ENCODE measurements around the gene SLC22A12. TPM values are rescaled to one million over a fixed set of nuclear protein-coding genes. Genes with fewer than 3 reads are reported as not detected.
A peak's percentile ranks its signal among the peaks of the same experiment; 100 is the strongest.

Gene SLC22A12
- total RNA-seq, 1 experiment from 2014 or later, result not detected

DNA sequence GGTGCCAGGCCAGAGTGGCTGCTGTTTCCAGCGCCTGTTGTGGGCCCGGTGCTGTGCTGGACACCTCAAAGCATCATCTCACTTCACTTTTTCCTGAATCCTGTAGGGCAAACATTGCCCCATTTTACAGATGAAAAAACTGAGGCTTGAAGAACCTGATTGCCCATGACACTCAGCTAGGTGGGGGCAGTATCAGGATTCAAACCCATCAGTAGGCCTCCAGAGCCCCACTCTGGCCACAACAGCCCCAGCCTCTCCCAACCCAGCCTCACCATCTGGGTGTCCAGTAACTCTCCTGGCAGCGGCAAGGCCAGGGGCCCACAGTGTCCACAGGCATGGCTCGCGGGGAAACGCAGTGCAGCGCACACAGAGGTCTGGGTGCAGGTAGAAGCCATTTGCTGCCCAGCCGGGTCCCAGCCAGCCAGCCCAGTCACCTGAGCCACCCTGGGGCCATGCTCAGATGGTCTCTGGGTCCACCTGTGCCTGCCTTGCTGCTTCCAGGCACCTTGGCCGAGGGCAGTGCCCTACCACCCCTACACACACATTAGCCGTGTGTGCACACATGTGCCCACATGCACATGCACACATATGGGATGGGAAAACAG, 11.5 kb downstream of the SLC22A12 start:
- Histone ChIP-seq H3K36me3 (replicated peaks; ENCODE audit: control insufficient read depth, insufficient read depth, low read length) (no peaks in the 10 kb centered on the region), H3K27me3 (ENCODE audit: control insufficient read depth, insufficient read depth, low read length) (no peaks in the 10 kb centered on the region), H3K4me3 (ENCODE audit: insufficient read depth, low read depth, low read length) (no peak overlapping the region)
- DNase-seq, result peak; percentile 48

DNA sequence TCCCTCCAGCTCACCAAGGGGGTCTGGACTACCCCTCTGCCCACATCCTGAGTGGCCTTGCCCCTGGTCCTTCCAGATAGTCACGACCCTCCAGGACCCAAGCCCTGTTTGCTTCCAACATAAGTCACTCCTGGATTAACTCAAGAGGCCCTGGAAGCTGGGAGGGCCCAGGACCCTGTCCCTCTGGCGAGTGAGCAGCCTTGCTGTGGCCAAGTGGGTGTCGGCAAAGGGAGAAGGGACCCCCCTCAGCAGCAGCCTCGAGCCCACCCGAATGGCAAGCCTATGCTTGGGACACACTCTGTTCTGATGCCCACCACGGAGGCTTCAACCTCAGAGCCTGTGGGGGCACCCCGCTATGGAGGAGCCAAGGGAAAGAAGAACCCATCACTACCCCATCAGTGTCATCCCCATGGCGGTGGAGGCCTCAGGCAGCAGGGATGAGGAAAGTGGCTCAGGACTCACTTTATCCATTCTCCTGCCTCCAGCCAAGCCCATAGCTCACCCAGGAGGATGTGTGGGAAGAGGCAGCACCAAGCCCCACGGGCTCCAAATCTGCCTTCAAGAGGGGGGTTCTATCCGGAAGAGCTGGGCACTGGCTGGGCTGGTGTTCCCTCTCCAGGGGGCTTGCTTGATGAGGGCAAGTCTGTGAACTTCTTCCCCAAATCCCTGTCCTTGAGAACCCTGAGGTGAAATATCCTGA, 12.5 kb downstream of the SLC22A12 start:
- Histone ChIP-seq H3K36me3 (replicated peaks; ENCODE audit: control insufficient read depth, insufficient read depth, low read length) (no peaks in the 10 kb centered on the region), H3K4me3 (ENCODE audit: insufficient read depth, low read depth, low read length) (no peak overlapping the region), H3K27me3 (ENCODE audit: control insufficient read depth, insufficient read depth, low read length) (no peaks in the 10 kb centered on the region)
- DNase-seq, result peak; percentile 40

DNA sequence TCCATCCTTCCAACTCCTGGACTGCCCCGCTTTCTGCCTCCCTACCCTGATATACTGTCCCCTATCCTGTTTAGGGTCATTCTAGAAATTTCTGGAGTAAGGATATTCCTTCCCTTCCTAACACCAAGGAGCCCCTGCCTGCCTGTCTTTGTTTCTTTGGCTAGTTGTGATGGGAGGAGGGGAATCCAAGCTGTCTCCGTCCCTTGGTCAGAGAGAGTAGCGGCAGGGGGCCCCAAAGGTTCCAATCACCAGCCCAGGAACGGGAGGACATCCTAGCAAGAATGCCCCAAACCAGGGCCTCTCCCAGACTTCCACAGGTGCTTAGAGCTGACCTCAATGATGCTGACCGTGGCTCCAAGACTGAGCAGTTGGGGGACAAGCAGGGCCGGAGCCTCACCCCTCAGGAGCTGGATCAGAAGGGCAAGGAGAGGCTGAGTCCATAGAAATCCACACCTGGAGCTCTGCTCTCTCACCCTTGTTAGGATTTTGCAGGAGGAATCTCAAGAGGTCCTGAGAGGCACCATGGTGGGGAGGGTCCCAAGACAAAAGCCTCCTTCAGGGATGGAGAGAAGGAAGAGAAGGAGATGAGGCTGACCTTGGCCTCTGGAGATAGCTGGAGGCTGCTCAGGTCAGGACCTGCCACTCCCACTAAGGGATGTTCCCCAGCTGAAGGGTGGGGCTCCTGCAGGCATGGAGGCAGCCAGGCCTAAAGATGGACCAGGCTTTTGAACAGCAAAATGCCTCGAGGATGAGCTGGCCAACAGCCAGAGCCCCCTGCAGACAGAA, 13.6 kb downstream of the SLC22A12 start:
- DNase-seq, result no peak
- no peak overlapping the region for H3K4me3 ChIP-seq (ENCODE audit: insufficient read depth, low read depth, low read length)
- H3K27me3 ChIP-seq (ENCODE audit: control insufficient read depth, insufficient read depth, low read length), result no peaks in the 10 kb centered on the region
- no peaks in the 10 kb centered on the region for H3K36me3 ChIP-seq (replicated peaks; ENCODE audit: control insufficient read depth, insufficient read depth, low read length)

DNA sequence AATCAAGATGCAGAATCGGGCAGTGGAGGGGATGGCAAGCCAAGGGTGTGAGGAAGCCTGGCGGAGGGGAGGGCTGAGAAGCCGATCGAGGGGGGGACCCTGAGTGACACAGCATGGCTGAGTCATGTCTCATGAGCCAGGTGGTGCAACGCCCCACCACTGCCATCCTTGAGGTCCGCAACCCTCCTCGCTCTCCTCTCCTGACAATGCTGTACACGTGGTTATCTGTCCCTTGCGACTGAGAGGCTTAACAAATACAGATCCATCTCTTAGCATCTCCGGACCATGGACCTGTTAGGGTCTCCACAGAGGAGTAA, 14.2 kb downstream of the SLC22A12 start:
- no peaks in the 10 kb centered on the region for H3K36me3 ChIP-seq (replicated peaks; ENCODE audit: control insufficient read depth, insufficient read depth, low read length)
- peak; percentile 74 for DNase-seq
- H3K4me3 ChIP-seq (ENCODE audit: insufficient read depth, low read depth, low read length), result no peak overlapping the region

DNA sequence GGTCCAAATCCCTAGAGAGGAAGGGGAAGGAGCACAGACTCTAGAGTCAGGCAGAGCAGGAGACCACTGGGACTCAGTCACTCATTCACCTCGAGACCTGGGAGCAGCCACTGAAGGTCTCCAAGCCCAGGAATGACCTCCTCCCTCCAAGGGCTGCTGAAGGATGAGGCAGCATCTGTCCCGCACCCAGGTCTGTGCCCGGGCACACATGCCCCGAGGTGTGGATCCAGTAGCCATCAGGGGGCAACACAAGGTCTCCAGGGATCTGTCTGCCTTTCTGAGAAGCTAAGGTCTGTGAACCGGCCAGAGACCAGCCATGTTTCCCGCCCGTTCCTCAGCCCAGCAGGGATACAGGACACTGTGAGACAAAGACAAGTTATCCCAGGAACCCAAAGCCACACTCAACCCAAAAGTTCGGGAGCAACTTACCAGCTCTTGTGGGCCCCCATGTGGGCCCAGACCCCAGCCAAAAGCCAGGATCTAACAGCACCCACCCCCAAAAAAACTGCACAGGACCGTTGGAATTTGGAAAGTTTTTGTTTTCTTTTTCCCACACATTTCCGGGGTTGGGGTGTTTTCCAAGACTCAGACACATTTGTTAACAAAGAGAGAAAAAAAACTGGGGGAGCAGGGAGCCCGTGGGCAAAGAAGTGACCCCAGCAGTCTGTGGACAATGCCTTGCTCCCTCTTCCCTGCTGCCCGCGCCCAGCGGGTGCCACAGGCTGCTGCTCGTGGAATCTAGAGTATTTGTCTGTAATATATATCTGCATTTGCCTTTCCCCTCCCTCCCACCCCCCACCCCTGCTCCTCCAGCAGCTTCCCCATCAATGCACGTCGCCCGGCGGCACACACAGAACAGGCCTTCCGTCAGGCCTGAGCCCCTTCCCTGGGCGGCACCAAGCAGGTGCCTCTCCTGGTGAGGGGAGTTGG, 14.9 kb downstream of the SLC22A12 start:
- Histone ChIP-seq H3K36me3 (replicated peaks; ENCODE audit: control insufficient read depth, insufficient read depth, low read length) (no peaks in the 10 kb centered on the region), H3K27me3 (ENCODE audit: control insufficient read depth, insufficient read depth, low read length) (no peaks in the 10 kb centered on the region), H3K4me3 (ENCODE audit: insufficient read depth, low read depth, low read length) (no peak overlapping the region)
- peak; percentile 72 for DNase-seq

More for the DNA sequence above, 14.2 kb downstream of the SLC22A12 start:
- H3K27me3 ChIP-seq (ENCODE audit: control insufficient read depth, insufficient read depth, low read length), result no peaks in the 10 kb centered on the region

DNA sequence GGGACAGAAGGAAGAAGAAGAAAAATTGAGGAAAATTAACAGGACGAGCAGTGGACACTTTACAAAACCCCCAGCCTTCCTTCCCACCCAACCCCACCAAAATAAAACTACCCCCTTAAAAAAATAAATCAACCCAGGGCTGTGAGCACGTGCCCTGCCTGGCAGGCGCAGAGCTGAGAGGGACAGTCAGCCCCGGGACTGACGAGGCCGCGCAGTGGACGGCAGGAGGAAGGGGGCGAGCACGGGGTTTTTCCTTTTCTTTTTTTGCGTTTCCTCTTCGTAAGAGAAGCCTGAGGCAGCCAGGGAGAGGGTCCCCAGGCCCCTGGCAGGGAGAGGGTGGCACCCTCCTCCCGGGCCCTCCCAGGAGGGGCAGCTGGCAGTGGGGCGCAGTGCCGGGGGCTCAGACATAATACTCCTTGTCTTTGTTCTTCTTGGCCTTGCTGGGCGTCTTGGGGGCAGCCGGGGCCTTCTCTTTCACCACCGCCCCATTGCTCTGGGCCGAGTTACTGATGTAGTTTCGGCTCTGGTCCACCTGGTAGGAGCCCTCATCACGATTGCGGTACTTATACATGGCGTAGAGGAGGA, 15.9 kb downstream of the SLC22A12 start:
- no peaks in the 10 kb centered on the region for H3K36me3 ChIP-seq (replicated peaks; ENCODE audit: control insufficient read depth, insufficient read depth, low read length)
- DNase-seq, result peak; percentile 57
- H3K4me3 ChIP-seq (ENCODE audit: insufficient read depth, low read depth, low read length), result no peak overlapping the region
- H3K27me3 ChIP-seq (ENCODE audit: control insufficient read depth, insufficient read depth, low read length), result no peaks in the 10 kb centered on the region

DNA sequence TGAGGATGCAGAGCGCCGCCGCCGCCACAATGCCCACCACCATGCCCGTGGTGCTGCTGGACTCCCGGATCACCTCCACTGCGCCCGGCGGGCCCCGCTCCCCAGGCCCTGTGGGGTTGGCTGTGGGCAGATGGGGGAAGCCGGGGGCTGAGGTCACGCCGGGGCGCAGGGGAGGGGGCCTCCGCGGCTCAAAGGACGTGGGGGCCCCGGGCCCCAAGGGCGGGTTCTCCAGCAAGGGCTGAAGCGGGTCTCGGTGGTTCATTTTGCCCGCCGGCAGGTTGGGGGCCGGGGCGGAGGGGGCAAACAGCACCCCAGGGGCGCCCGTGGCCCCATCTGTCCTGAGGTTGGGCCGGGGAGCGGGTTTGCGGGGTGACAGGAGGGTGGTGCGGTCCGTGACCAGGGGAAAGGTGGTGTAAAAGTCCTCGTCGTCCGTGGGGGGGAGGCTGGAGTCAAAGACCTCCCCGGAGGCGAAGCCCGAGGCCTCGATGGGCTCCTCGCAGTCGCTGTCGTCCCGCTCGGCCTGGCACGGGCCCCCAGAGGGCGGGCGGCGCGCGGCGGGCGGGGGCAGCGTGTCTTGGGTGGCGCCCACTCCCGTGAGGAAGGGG, 16.5 kb downstream of the SLC22A12 start:
- no peak overlapping the region for H3K4me3 ChIP-seq (ENCODE audit: insufficient read depth, low read depth, low read length)
- DNase-seq, result no peak
- H3K27me3 ChIP-seq (ENCODE audit: control insufficient read depth, insufficient read depth, low read length), result no peaks in the 10 kb centered on the region
- no peaks in the 10 kb centered on the region for H3K36me3 ChIP-seq (replicated peaks; ENCODE audit: control insufficient read depth, insufficient read depth, low read length)

DNA sequence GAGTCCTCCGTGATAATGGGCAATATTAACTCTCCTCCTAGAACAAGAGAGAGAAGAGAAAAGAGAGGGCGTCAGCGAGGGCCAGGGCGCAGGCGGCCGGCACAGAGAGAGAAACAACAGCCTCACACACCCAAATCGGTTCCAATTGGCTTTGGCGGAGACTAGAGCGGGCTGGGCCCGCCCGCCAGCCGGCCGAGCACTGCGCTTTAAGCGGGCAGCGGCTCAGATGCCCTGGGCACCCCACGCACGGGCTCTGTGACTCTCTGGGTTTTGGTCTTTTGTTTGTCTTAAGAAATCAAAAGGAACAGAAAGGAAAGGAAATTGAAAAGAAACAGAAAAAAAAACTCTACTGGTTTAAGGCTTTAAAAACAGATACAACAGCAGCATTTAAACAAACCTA, 17.0 kb downstream of the SLC22A12 start:
- H3K4me3 ChIP-seq (ENCODE audit: insufficient read depth, low read depth, low read length), result no peak overlapping the region
- H3K27me3 ChIP-seq (ENCODE audit: control insufficient read depth, insufficient read depth, low read length), result no peaks in the 10 kb centered on the region
- DNase-seq, result peak; percentile 79
- no peaks in the 10 kb centered on the region for H3K36me3 ChIP-seq (replicated peaks; ENCODE audit: control insufficient read depth, insufficient read depth, low read length)

DNA sequence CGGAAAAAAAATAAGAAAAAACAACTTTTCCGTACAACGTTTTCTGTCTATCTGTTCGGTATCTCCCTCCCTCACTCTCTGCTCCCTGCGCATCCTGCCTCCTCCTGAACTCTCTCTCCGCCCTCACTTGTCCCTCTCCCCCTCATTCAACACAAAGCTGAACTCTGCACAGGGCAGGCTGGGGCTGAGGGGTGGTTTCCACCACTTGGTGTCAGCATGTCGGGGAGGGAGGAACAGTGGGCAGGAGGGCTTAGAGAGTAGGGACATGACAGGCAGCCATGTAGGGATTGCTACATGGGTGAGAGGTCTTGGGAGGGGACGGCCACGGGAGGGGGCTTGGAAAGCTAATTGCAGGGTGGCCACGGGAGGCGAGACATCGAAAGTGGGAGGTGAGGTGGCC, 17.6 kb downstream of the SLC22A12 start:
- H3K36me3 ChIP-seq (replicated peaks; ENCODE audit: control insufficient read depth, insufficient read depth, low read length), result no peaks in the 10 kb centered on the region
- no peaks in the 10 kb centered on the region for H3K27me3 ChIP-seq (ENCODE audit: control insufficient read depth, insufficient read depth, low read length)
- DNase-seq, result peak; percentile 73
- no peak overlapping the region for H3K4me3 ChIP-seq (ENCODE audit: insufficient read depth, low read depth, low read length)

DNA sequence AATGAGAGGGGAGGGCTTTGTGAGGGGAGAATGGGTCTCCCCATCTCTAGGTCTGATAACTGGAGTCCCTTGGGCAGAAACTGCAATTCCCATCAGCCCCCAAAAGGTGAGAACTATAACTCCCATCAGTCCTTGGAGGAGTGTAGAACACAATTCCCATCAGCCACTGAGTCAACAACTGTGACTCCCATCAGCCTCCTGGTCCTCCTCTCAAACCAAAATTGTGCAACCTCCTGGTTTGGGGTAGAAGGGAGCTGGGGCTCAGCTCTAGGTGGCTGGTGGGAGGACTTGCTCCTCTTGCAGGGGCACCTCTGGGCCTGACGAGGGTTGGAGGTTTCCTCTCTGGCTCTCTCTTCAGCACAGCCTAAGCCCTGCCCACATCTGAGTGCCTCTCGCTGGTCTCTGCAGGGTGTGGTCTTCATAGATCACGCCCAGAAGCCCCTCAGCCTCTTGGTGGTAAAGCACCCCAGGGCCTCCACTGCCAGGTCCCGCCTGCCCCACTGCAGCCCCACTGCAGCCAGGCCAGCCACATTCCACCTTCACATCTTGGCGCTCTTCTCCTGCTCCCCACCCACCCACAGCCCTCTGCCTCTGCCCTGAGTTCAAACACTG, 18.5 kb downstream of the SLC22A12 start:
- Histone ChIP-seq H3K36me3 (replicated peaks; ENCODE audit: control insufficient read depth, insufficient read depth, low read length) (no peaks in the 10 kb centered on the region), H3K27me3 (ENCODE audit: control insufficient read depth, insufficient read depth, low read length) (no peaks in the 10 kb centered on the region), H3K4me3 (ENCODE audit: insufficient read depth, low read depth, low read length) (no peak overlapping the region)
- no peak for DNase-seq

DNA sequence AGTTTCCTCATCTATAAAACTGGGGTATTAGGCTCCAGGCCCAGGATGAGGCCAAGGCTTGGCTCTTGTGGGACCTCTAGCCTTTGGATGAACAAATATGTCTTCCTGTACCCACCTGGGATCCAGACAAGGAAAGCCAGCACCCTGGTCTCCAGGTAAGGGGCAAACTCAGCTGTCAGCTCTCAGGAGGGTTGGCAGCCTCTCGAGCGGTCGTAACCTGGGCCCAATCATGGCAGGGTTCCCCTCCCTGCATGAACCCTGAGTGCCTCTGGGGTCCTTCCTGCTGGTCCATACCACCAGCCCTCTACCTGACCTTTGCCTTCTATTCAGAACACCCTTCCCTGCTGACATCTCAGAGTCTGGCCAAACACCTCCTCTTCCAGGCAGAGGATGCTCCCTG, 19.6 kb downstream of the SLC22A12 start:
- Histone ChIP-seq H3K27me3 (ENCODE audit: control insufficient read depth, insufficient read depth, low read length) (no peaks in the 10 kb centered on the region), H3K36me3 (replicated peaks; ENCODE audit: control insufficient read depth, insufficient read depth, low read length) (no peaks in the 10 kb centered on the region), H3K4me3 (ENCODE audit: insufficient read depth, low read depth, low read length) (no peak overlapping the region)
- DNase-seq, result peak; percentile 30

DNA sequence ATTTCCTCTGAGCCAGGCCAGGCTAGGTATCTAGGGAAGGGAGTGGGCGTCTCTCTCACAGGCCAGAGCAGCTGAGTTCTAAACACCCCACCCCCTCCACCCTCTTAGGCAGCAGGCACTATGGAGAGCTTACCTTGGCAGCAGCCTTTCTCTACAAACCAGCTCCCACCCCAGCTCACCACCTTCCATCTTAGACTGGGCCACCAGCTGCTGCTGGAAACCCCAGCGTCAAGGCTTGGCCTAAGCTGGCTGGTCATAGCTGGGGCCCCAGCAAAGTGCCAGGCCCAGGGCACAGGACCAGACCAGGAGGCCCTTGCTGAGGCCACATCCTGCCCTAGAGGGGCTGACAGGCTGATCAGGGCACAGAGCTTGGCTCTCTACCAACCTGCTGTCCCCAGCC, 20.2 kb downstream of the SLC22A12 start:
- Histone ChIP-seq H3K27me3 (ENCODE audit: control insufficient read depth, insufficient read depth, low read length) (no peaks in the 10 kb centered on the region), H3K4me3 (ENCODE audit: insufficient read depth, low read depth, low read length) (no peak overlapping the region), H3K36me3 (replicated peaks; ENCODE audit: control insufficient read depth, insufficient read depth, low read length) (no peaks in the 10 kb centered on the region)
- no peak for DNase-seq

DNA sequence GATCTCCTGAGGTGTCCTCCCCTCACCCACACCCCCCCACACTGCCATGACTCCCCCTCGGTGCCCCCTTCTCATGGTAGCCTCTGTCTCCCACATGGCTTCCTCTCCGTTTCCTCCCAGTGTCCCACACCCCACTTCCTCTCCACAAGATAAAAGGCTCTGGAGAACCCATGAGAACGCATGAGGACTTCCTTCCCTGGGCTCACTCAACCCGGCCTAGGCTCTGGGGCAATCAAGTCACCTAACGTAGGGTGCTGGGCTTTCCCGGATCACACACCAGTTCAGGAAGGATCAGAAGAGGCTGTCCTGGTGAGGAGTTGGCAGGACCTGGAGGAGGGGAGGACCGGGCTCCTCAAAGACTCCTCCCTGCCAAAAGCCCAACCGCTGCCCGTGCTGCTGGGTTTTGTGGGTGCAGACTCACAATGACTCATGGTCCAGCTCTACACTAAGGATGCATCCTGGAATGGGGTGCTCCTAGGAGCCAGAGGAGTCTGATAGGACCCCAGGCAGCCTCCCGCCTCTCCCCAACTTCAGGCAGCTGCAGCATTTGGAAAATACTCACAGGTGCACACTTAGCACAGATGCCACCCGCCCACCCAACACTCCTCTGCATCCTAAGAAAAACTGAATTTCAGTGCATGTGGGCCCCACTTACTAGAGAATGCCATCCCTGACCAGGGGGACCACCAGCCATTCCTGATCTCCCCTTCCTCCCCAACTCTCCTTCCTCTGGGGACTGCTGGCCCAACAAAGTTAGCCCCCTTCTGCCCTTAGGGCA, 21.0 kb downstream of the SLC22A12 start:
- no peak overlapping the region for H3K4me3 ChIP-seq (ENCODE audit: insufficient read depth, low read depth, low read length)
- DNase-seq, result peak; percentile 30
- no peaks in the 10 kb centered on the region for H3K36me3 ChIP-seq (replicated peaks; ENCODE audit: control insufficient read depth, insufficient read depth, low read length)
- no peaks in the 10 kb centered on the region for H3K27me3 ChIP-seq (ENCODE audit: control insufficient read depth, insufficient read depth, low read length)

Data from H7 (cell line).